ENCODE results near the gene OTOA.
"Not testable (repeated sequence)": the region's sequence is repeated elsewhere in the genome, so short reads cannot be mapped to it uniquely, and the experiment has no call there.

Gene OTOA

DNA sequence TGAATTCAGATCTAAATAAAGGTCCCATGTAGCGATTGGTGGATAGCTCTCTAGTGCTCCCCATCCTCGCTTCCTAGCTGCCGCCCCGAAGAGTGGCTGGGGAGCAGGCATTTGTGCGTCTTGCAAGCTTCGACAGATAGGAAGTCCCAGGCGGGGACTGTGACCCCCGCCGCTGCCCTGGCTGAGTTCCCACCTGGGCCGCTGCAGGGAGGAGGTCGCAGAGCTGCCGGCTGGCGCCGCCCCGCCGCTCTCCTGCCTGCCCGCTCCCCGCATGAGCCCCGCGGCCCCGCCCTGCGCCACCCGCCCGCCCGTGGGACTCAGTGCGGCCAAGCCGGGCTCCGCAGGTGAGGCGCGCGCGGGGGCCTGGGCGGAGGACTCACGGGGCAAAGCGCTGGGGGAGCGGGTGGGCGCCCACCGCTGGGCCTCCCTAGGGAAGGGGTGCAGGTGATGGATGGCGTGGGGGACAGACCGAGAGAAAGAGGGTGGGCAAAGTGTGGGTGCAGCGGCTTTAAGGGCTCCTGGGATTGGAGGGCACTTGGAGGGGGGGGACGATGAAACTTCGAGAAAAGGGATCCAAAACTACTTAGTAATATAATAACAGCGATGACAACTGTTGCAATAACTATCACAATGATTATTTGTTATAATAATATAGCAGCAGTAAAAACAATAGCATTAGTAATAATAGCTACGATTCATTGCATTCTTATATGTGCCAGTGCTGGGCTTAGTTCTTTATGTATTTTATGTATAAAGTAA, at the start of gene OTOA:
Gene OTOA, plus strand, starts transcription at position 80 of the 759 bp plus-strand sequence. CDS start 14,547 bp downstream, outside the sequence.
- DNase-seq = peak; percentile 56

DNA sequence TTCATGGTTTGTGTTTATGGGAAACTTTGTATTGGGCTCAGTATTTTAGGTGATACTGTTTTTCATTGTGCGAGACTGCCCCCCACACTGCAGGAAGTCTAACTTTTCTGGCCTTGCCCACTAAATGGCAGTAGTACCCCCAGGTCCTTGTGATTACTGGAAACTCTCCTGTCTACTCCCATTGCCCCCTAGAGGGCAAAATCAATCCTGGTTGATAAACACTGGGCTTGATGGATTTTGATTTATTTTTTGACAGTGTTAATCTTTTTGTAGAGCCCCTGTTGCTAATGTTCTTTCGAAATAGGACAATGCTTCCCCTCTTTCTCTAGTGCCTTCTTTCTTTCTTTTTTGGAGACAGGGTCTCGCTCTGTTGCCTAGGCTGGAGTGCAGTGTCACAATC, 48.9 kb upstream of the OTOA start:
- DNase-seq = no peak

DNA sequence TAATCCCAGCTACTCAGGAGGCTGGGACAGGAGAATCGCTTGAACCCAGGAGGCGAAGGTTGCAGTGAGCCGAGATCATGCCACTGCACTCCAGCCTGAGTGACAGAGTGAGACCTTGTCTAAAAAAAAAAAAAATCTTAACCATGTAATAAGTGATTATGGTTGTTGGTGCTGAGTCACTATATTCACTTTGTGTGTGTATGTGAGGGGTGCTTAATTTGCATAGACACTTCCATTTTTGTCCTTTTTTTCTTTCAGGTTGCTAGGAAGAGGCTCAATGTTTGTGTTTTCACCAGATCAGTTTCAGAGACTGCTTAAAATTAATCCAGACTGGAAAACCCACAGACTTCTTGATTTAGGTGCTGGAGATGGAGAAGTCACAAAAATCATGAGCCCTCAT, 46.2 kb upstream of the OTOA start:
- no peak for DNase-seq

DNA sequence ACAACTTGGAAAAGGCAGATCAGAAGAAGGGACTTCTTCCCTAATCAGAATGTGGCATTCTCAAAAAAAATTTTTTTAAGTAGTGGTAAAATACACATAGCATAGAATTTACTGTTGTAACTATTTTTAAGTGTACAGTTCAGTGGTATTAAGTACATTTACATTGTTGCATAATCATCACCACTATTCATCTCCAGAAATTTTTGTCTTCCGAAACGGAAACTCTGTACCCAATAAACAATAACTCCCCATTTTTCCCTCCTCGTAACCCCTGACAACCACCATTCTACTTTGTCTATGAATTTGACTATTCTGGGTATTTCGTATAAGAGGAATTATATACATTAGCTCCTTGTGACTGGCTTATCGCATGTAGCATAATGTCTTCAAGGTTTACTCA, 45.5 kb upstream of the OTOA start:
- DNase-seq = no peak

DNA sequence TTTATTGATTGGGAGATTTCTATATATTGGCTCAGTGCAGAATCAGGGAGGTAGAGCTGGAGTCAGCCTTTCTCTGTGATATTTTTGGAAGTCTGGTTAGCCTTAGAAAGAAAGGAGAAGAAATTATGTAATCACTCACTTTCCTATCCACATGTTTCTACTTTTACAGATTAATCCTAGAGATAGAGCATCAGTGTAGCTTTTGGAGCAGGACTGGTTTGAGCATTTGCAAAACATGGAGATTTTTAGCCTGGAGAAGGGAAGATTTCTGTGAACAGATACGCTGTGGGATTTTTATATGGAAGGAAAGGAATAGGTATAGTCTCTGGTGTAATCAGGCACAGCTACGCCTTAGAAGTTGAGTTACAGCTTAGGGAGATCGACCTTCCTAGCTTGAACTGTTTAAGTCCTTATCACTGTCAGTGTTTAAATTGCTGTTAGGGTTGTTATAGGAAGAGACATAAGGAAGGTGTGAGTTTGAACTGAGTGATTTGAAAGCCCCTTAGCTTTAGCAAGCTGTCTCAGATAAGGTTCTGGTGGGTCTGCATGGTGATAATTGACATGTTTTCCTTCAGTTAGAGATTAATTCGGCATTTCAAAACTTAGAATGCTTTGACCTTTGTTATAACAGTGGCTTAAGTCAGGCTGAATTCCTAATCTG, 43.9 kb upstream of the OTOA start:
- DNase-seq = no peak

DNA sequence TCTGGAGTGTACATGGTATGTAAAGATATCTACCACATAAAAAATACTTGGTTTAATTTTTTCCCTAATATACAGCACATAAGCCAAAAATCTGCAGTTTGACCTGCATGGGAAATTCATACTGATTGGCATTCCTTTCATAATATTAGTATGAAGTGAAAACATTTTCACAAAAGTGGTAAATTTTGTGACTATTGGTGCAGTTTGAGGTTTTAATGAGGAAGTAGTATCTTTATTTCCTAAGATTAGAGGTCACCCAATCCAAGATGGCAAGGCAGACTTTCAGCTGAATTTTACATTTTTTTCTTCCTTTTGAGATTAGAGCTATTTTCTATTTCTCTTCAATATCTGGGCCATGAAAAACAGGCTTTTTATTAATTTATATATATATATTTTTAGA, 43.2 kb upstream of the OTOA start:
- no peak for DNase-seq

- no peak for DNase-seq
Observed at GRCh38 chr16:21622545-21622944, 41.2 kb upstream of the OTOA start.

GRCh38 chr16:21625026-21625425, 38.7 kb upstream of the OTOA start:
- no peak for DNase-seq

GRCh38 chr16:21626659-21627277, 37.0 kb upstream of the OTOA start:
- peak; percentile 39 for DNase-seq

GRCh38 chr16:21628121-21628726, 35.5 kb upstream of the OTOA start:
- DNase-seq = no peak

GRCh38 chr16:21628772-21629171, 35.0 kb upstream of the OTOA start:
- no peak for DNase-seq

DNA sequence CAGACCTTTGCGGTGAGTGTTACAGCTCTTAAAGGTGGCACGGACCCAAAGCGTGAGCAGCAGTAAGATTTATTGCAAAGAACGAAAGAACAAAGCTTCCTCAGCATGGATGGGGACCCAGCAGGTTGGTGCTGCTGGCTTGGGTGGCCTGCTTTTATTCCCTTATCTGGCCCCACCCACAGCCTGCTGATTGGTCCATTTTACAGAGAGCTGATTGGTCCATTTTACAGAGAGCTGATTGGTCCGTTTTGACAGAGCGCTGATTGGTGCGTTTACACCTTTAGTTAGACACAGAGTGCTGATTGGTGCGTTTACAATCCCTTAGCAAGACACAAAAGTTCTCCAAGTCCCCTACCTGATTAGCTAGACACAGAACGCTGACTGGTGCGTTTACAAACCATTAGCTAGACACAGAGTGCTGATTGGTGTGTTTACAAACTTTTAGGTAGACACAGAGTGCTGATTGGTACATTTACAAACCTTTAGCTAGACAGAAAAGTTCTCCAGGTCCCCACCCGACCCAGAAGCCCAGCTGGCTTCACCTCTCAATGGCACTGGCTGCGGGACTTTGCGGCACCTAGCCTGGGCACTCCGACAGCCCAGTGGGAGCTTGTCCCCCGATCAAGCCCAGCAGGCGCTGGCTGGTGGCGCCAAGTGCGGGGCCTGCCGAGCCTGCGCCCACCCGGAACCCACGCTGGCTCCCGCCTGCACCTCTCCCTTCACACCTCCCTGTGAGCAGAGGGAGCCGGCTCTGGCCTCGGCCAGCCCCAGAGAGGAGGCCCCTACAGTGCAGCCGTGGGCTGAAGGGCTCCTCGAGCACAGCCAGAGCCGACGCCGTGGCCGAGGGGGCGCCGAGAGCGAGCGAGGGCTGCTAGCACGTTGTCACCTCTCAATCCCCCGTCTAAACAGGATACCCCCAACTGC, 33.9 kb upstream of the OTOA start:
- not testable (repeated sequence) for DNase-seq

DNA sequence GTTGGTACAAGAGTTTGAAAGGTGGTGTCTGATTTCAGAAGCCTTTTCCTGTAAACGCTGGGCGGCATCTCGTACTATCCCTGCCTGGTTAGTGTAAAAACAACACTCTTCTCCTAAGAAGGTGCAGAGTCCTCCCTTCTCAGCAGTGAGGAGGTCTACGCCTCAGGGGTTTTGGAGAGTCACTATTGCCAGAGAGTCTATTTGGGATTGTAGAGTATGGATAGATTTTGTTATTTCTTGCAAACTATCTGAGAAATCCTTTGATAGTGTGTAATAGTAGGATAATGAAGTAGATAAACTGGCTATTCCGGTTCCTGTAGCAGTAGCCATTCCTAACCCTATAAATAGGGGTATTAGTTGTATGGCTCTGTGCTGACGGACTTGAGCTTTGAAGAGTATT, 32.9 kb upstream of the OTOA start:
- not testable (repeated sequence) for DNase-seq

- DNase-seq = not testable (repeated sequence)
Observed at GRCh38 chr16:21631376-21631775, 32.4 kb upstream of the OTOA start.

DNA sequence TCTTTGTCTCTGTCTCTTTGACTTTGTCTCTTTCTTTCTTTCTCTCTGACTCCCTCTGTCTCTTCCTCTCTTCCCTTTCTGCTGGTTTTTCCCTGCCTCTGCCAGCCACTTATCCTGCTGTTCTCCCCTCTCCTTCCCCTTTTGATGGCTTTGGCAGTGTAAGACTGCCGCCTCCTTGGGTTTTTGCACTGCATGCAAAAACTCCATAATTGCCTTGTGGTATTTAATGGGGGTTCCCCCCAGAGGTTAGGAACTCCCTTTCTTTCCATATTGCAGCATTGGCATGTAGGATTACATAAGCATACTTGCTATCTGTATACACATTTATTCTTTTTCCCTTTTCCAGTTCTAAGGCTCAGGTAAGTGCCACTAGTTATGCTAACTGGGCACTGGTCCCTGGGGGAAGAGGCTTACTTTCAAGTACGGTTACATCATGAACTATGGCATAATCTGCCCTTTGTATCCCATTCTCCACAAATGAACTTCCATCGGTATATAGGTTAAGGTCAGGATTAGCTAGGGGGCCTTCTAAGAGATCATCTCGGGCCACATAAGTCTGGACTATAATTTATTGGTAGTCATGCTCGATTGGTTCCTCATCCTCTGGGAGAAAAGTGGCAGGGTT, 31.7 kb upstream of the OTOA start:
- not testable (repeated sequence) for DNase-seq

- no peak for DNase-seq
Observed at GRCh38 chr16:21634216-21634615, 29.6 kb upstream of the OTOA start.

GRCh38 chr16:21635694-21636093, 28.1 kb upstream of the OTOA start:
- not testable (repeated sequence) for DNase-seq

DNA sequence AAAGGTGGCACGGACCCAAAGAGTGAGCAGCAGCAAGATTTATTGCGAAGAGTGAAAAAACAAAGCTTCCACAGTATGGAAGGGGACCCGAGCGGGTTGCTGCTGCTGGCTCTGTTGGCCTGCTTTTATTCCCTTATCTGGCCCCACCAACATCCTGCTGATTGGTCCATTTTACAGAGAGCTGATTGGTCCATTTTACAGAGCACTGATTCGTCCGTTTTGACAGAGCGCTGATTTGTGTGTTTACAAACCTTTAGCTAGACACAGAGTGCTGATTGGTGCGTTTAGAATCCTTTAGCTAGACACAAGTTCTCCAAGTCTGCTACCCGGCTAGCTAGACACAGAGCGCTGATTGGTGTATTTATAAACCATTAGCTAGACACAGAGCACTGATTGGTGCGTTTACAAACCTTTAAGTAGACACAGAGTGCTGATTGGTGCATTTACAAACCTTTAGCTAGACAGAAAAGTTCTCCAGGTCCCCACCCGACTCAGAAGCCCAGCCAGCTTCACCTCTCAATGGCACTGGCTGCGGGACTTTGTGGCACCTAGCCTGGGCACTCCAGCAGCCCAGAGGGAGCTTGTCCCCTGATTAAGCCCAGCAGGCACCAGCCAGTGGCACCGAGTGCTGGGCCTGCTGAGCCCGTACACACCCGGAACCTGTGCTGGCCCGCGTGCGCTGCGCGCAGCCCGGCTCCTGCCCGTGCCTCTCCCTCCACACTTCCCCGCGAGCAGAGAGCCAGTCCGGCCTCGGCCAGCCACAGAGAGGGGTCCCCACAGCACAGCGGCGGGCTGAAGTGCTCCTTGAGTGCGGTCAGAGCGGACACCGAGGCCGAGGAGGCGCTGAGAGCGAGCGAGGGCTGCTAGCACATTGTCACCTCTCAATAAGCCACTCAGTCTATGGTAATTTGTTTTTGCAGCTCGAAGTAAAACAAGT, 26.5 kb upstream of the OTOA start:
- no peak for DNase-seq

DNA sequence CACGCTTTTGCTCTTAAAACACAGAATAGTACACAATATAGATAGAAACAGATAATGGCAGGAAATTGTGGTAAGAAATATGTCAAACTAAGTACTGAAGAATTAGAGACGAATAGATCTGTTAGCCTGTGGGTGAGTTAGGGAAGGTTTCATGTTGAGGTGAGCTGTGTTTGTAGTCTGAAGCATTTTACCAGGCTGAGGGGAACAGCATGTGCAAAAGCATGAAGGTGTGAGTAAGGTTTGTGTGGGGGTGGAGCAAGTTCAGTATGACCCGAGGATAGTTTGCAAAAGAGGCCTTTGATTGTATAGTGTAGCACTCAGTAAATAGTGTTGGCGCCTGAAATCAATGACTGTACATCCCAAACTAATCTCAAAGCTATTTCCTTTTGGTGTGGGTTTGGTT, 25.2 kb upstream of the OTOA start:
- DNase-seq = peak; percentile 35

DNA sequence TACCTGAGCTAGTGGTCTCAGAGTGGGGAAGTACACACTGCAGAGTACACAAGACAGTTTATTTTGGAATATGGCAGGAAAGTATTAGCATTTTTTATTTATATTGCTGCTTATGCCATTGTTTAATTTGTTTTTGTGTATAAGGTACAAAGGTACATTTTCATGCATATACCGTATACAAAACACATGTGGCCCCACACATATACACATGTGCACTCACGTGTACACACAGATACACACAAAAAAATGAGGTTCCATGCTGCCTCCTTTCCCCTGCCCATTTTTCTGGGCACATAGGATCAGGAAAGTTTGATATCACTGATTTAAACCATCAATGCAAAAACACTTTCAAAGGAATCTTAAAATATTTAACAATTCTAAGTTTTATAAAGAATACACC, 24.3 kb upstream of the OTOA start:
- DNase-seq = no peak

GRCh38 chr16:21641916-21642315, 21.9 kb upstream of the OTOA start:
- DNase-seq = no peak
